ENCODE data around the gene WDR36.

- no peak for TF ChIP-seq CTCF (IDR thresholded peaks at IDR 0.05; ENCODE audit: low read depth, low read length)
- TF ChIP-seq EZH2phosphoT487 (IDR thresholded peaks at IDR 0.05; ENCODE audit: low read depth) = no peak
Measured at GRCh38 chr5:111060169-111060568, 32.0 kb upstream of the WDR36 start.

Data from OCI-LY3 (cell line).